ENCODE data around the gene FCGR3B.
"Not testable (repeated sequence)": the region's sequence is repeated elsewhere in the genome, so short reads cannot be mapped to it uniquely, and the experiment has no call there.

Gene FCGR3B

GRCh38 chr1:161631076-161631475, at the start of gene FCGR3B:
Gene FCGR3B (minus strand): TSS chr1:161631176. CDS start chr1:161631094, 82 bp downstream.
- DNase-seq (ENCODE audit: low read depth, low spot score), result no peak

- DNase-seq (ENCODE audit: low read depth, low spot score), result no peak
These were observed 47.5 kb upstream of the FCGR3B start for GRCh38 chr1:161678500-161678899.

GRCh38 chr1:161676958-161677689, 46.1 kb upstream of the FCGR3B start:
- no peak for DNase-seq (ENCODE audit: low read depth, low spot score)

- no peak for DNase-seq (ENCODE audit: low read depth, low spot score)
These were observed 45.5 kb upstream of the FCGR3B start for GRCh38 chr1:161676441-161676840.

DNA sequence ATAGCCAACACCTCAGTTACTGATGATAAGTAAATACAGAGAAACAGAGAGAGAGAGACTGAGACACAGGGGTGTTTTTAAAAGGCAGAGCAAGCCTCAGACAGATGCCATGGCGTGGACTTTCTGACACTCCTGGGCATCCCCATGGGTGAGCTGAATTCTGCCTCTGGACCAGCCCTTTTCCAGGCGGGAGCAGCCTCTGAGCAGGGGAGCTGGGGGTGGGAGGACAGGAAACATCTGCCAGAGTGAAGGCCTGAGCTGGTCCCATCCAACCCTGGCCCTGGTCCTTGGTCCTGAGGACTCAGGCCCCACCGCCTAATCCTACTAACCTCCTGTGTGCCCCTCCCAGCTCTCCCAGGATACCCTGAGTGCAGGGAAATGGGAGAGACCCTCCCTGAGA, 43.9 kb upstream of the FCGR3B start:
- not testable (repeated sequence) for DNase-seq (ENCODE audit: low read depth, low spot score)

- DNase-seq (ENCODE audit: low read depth, low spot score), result not testable (repeated sequence)
These were observed 43.5 kb upstream of the FCGR3B start for GRCh38 chr1:161674447-161674846.

GRCh38 chr1:161673437-161673836, 42.5 kb upstream of the FCGR3B start:
- peak; percentile 60 for DNase-seq (ENCODE audit: low read depth, low spot score)

- DNase-seq (ENCODE audit: low read depth, low spot score), result peak; percentile 4
These were observed 40.4 kb upstream of the FCGR3B start for GRCh38 chr1:161671045-161672020.

DNA sequence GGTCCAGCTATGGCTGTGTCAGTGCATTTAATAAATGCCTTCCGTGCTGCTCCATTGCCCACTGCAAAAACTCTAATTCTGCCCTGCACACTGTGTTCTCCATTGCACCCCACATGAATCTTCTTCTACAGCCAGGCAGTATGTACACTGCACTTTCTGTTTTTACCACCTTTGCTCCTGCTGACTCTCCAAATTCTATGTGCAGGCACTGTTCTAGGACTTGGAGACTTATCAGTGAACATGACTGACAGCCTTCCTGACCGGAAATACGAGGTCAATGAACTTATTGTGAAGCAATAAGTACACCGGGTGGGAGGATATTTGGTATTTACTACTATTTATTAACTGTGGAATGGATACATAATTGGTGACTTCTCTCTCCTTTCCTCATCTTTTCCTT, 33.7 kb upstream of the FCGR3B start:
- DNase-seq (ENCODE audit: low read depth, low spot score), result not testable (repeated sequence)

GRCh38 chr1:161663569-161663968, 32.6 kb upstream of the FCGR3B start:
- DNase-seq (ENCODE audit: low read depth, low spot score), result not testable (repeated sequence)

GRCh38 chr1:161662684-161663339, 31.8 kb upstream of the FCGR3B start, which contains the start of gene FCGR2B:
Gene FCGR2B (plus strand): TSS chr1:161663143. CDS start chr1:161663242, 99 bp downstream.
- DNase-seq (ENCODE audit: low read depth, low spot score), result not testable (repeated sequence)

- not testable (repeated sequence) for DNase-seq (ENCODE audit: low read depth, low spot score)
These were observed 30.8 kb upstream of the FCGR3B start for GRCh38 chr1:161661660-161662311.

- not testable (repeated sequence) for DNase-seq (ENCODE audit: low read depth, low spot score)
These were observed 27.5 kb upstream of the FCGR3B start for GRCh38 chr1:161658524-161658923.

- DNase-seq (ENCODE audit: low read depth, low spot score), result not testable (repeated sequence)
These were observed 23.0 kb upstream of the FCGR3B start for GRCh38 chr1:161653971-161654370.

- DNase-seq (ENCODE audit: low read depth, low spot score), result not testable (repeated sequence)
These were observed 22.6 kb upstream of the FCGR3B start for GRCh38 chr1:161653541-161653940.

GRCh38 chr1:161647507-161648360, 16.8 kb upstream of the FCGR3B start:
- DNase-seq (ENCODE audit: low read depth, low spot score), result peak; percentile 26

GRCh38 chr1:161644855-161645254, 13.9 kb upstream of the FCGR3B start:
- DNase-seq (ENCODE audit: low read depth, low spot score), result not testable (repeated sequence)

DNA sequence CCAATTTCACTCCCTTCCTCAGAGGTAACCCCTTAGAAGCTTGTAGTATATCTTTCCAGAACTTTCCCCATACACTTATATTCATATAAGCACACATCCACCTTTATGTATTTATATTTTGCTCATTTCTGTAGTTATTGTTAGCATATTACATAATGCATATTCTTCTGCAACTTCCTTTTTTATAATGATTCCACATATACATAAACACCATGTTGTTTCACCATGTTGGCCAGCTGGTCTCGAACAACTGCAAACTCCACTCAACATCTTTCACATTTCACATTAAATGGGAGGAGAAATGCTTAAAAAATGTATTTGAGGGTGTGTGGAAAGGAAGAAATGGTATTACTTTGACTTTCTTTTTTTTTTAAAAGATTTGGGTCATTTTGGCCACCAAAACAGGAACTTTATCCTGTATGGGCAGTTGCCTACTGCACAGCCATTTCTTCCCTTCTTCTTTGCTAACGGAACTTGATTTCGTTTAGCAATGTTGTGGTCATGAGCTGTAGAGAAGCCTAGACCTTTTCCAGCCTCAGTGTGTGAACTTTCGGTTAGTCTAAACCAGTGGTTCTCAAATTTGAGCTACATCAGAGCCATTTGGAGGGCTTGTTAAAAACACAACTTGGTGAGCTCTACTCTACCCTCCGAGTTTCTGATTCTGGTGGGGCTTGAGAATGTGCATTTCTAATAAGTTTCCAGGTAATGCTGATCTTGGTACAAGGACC, 12.7 kb upstream of the FCGR3B start:
- DNase-seq (ENCODE audit: low read depth, low spot score), result not testable (repeated sequence)

DNA sequence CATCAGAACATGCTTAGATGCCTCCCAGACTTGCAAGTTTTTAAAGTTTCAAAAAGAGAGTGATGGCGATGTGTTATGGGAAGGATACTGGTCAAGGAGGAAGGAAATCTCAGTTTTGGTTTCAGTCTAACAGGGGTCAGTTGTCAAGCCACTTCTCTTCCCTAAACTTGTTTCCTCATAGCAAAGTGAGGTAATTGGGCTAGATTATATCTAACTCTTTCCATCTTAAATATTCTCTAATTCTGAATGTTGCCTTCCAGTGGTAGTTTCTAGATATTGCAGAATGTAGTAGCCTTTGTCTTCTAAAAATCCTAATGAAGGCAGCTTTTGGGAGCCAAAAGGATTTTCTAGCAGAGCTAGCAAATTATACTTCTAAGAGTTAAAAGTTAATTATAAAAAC, 11.7 kb upstream of the FCGR3B start:
- DNase-seq (ENCODE audit: low read depth, low spot score), result not testable (repeated sequence)
